ENCODE data around the gene TEAD1. TPM values are rescaled to one million over a fixed set of nuclear protein-coding genes. Genes with fewer than 3 reads are reported as not detected.

TEAD1 gene
- total and polyA plus RNA-seq, 4 donors: 9.1 to 38.4 (median 10.7) TPM

GRCh38 chr11:12764187-12764914, 90.1 kb downstream of the TEAD1 start:
- no peak overlapping the region for H3K9ac ChIP-seq (ENCODE audit: low read depth in 1 of 2, low read length in 2 of 2)
- no peak overlapping the region for H3K27ac ChIP-seq (ENCODE audit: low read depth in 1 of 2, low read length in 2 of 2)
- H3K9me3 ChIP-seq (ENCODE audit: control insufficient read depth in 4 of 4, low read length in 3 of 4): no peaks in the 10 kb centered on the region
- peaks cover 0 to 12% (median 7%) of the 10 kb centered on the region in 4 donors for H3K36me3 ChIP-seq (ENCODE audit: control insufficient read depth in 4 of 4, insufficient read depth in 3 of 4, low read depth in 1 of 4, low read length in 3 of 4)
- no peak for DNase-seq (ENCODE audit: low spot score)
- WGBS: 91% methylated on average over 8 of the region's 8 CpGs
- H3K27me3 ChIP-seq (ENCODE audit: control insufficient read depth in 4 of 4, insufficient read depth in 4 of 4, low read length in 3 of 4): no peaks in the 10 kb centered on the region
- H3K4me3 ChIP-seq (ENCODE audit: low read depth in 1 of 3, low read length in 3 of 3): no peak overlapping the region
- H3K4me1 ChIP-seq (ENCODE audit: control insufficient read depth in 4 of 4, insufficient read depth in 4 of 4, low read length in 3 of 4): peaks cover 0 to 17% (median 4%) of the 10 kb centered on the region in 4 donors
- TF ChIP-seq FOXA2 (IDR thresholded peaks at IDR 0.05) (no peak), ATF3 (IDR thresholded peaks at IDR 0.05) (no peak), YY1 (IDR thresholded peaks at IDR 0.05) (no peak), REST (IDR thresholded peaks at IDR 0.05) (no peak), HNF4A (conservative IDR thresholded peaks at IDR 0.05) (no peak), RXRA (IDR thresholded peaks at IDR 0.05) (no peak), ZBTB33 (IDR thresholded peaks at IDR 0.05) (no peak), CTCF (IDR thresholded peaks at IDR 0.05; ENCODE audit: low read depth, low read length, missing input control) (no peak), TAF1 (conservative IDR thresholded peaks at IDR 0.05) (no peak), HNF4G (IDR thresholded peaks at IDR 0.05) (no peak), FOXA1 (IDR thresholded peaks at IDR 0.05) (no peak)

GRCh38 chr11:12765428-12765827, 91.2 kb downstream of the TEAD1 start:
- peaks cover 0 to 17% (median 4%) of the 10 kb centered on the region in 4 donors for H3K4me1 ChIP-seq (ENCODE audit: control insufficient read depth in 4 of 4, insufficient read depth in 4 of 4, low read length in 3 of 4)
- no peak for TF ChIP-seq GABPA (IDR thresholded peaks at IDR 0.05 in 1 of 2, conservative IDR thresholded peaks at IDR 0.05 in 1 of 2)
- no peak for TF ChIP-seq FOXA1 (IDR thresholded peaks at IDR 0.05)
- no peak for DNase-seq (ENCODE audit: low spot score)
- WGBS: 87% methylated on average over 3 of the region's 3 CpGs
- H3K9me3 ChIP-seq (ENCODE audit: control insufficient read depth in 4 of 4, low read length in 3 of 4): no peaks in the 10 kb centered on the region
- H3K4me3 ChIP-seq (ENCODE audit: low read depth in 1 of 3, low read length in 3 of 3): no peak overlapping the region
- H3K27ac ChIP-seq (ENCODE audit: low read depth in 1 of 2, low read length in 2 of 2): no peak overlapping the region
- H3K9ac ChIP-seq (ENCODE audit: low read depth in 1 of 2, low read length in 2 of 2): no peak overlapping the region
- peaks cover 0 to 12% (median 7%) of the 10 kb centered on the region in 4 donors for H3K36me3 ChIP-seq (ENCODE audit: control insufficient read depth in 4 of 4, insufficient read depth in 3 of 4, low read depth in 1 of 4, low read length in 3 of 4)
- H3K27me3 ChIP-seq (ENCODE audit: control insufficient read depth in 4 of 4, insufficient read depth in 4 of 4, low read length in 3 of 4): no peaks in the 10 kb centered on the region

All from liver (tissue), 9 donors.